Fibroblast of pulmonary artery (primary cell): ENCODE measurements around the gene ACVRL1.

ENCODE experiments used
- DNase-seq: peaks from one replicate; pipeline ENCODE4 v3.0.0-alpha.2; 2010; ENCODE audit warnings: low read depth
- H3K4me3 ChIP-seq: replicated peaks from 2 replicates; pipeline ENCODE4 v1.5.1; 2011; ENCODE audit warnings: low read depth, mild to moderate bottlenecking, control low read depth, low read length, moderate library complexity
- CTCF ChIP-seq: IDR thresholded peaks from 2 replicates; pipeline ENCODE4 v1.5.1; 2011; ENCODE audit warnings: mild to moderate bottlenecking, control low read depth, low read length, inconsistent platforms; ENCODE audit errors: missing control alignments

Gene ACVRL1

GRCh38 chr12:51911307-51911706, 4.0 kb downstream of the ACVRL1 start:
- DNase-seq, result no peak
- TF ChIP-seq CTCF, result no peak
- H3K4me3 ChIP-seq, result no peak overlapping the region

- DNase-seq, result peak; percentile 56
- no peak overlapping the region for H3K4me3 ChIP-seq
- no peak for TF ChIP-seq CTCF
Measured at GRCh38 chr12:51911788-51912711, 4.7 kb downstream of the ACVRL1 start.

- DNase-seq, result no peak
- peak; percentile 5 for TF ChIP-seq CTCF
- H3K4me3 ChIP-seq, result no peak overlapping the region
Measured at GRCh38 chr12:51913071-51914033, 6.0 kb downstream of the ACVRL1 start.

- DNase-seq, result no peak
- TF ChIP-seq CTCF, result no peak
- no peak overlapping the region for H3K4me3 ChIP-seq
Measured at GRCh38 chr12:51914034-51914923, 7.0 kb downstream of the ACVRL1 start.

GRCh38 chr12:51915003-51915625, 7.8 kb downstream of the ACVRL1 start:
- no peak for DNase-seq
- H3K4me3 ChIP-seq, result no peak overlapping the region
- TF ChIP-seq CTCF, result no peak

- TF ChIP-seq CTCF, result no peak
- no peak for DNase-seq
- H3K4me3 ChIP-seq, result no peak overlapping the region
Measured at GRCh38 chr12:51915951-51916350, 8.6 kb downstream of the ACVRL1 start.
